ENCODE data around the gene TRMO.
"Not testable (repeated sequence)": the region's sequence is repeated elsewhere in the genome, so short reads cannot be mapped to it uniquely, and the experiment has no call there.

TRMO gene
- total RNA-seq, result 19.5 to 65.0 (median 55.5) reads per million in 3 experiments

GRCh38 chr9:97921959-97922724 lies at the start of gene TRMO:
TRMO (minus strand) TSS chr9:97922500; CDS start chr9:97922493, 7 bp downstream.
- DNase-seq, result peak; percentile 98

DNA sequence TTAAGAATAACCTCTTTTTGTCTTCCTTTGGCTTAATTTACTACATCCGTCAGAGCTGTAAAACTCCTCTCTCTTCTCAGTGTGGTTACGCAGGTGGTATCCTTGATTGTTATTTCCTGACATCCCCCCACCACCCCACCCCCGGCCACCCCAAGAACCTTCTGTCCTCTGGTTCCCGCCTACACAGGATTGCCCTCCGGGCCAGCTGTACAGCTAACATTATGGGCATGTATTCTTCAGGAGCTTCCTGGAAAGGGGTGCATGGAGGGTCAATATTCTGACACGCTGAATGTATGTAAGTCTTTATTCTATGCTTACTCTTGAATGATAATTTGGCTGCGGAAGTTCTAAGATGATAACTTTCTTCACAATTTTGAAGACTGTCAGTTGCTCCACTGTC lies 47.9 kb upstream of the TRMO start:
- DNase-seq, result no peak

GRCh38 chr9:97969014-97969413 lies 46.7 kb upstream of the TRMO start:
- no peak for DNase-seq

- no peak for DNase-seq
Observed at GRCh38 chr9:97966493-97966892, 44.2 kb upstream of the TRMO start.

DNA sequence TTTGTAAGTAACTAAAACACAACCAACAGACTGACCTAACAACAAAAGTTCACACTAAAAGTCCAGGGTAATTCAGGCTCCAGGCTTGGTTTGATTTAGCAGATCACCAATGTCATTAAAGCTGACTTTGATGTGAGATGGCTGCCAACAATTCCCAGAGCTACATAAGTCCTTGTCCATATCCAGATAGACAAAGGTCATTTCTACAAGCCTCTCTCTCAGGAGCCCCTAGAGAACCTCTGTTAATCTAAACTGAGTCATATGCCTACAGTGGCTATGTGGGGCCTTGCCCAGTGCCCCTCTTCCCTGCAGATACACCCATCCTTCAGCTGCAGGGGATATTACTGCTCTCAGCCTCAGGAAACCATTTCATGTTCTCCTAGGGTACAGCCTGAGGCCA lies 42.6 kb upstream of the TRMO start:
- DNase-seq, result no peak

GRCh38 chr9:97963232-97963631 lies 40.9 kb upstream of the TRMO start:
- no peak for DNase-seq

DNA sequence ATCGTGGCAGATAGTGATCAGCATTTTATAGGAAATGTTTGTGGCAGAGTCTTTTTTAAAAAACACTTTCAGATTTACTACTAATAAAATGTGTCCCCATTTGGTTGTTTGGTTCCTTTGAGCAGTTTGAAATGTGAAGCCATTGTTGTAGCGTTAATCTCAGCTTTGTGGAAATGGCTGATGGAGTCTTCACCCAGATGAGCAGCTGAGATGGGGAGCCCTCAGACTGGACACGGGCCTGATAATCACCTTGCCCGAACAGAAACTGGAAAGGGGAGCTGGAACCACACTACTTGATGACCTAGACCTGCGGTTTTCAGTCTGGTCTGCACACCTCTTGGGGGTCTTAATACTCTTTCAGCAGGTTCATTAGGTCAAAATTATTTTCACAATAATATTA lies 40.3 kb upstream of the TRMO start:
- DNase-seq, result no peak

DNA sequence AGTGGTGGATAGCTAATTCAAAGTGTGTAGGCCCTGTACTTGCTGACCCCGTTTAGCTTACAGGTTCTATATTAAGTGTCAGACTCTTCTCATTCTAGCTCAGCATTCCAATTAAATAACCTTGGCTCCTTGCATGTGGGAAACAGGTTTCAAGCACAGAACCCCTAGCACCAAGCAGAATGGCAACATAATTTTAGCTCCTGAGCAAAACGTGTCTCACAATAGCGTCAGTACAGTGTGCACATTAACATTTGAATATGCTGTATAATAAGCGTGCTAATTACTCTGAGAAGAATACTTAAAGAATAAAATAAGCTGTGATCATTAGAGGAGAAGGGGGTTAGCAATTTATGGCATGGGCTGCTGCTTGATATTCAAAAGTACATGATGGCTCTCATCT lies 39.8 kb upstream of the TRMO start:
- no peak for DNase-seq

DNA sequence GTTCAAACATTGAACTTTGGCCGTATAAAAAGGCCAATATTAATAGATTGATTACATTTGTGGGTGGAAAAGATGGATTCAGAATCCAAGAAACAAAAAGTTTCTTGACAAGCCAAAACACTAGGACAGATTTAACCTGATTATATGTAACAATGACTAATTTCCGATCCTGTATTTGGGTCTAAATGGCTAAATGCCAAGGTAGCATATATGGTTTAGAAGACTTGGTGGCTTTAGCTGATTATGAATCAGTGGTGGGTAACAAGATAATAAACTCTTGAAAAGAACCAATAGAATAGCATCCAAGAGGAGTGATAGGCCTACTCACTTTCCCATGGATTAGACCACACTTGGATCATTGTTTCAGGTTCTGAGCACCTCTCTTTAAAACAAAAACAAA lies 39.1 kb upstream of the TRMO start:
- DNase-seq, result no peak

GRCh38 chr9:97960678-97961328 lies 38.5 kb upstream of the TRMO start:
- DNase-seq, result not testable (repeated sequence)

GRCh38 chr9:97959585-97959984 lies 37.3 kb upstream of the TRMO start:
- no peak for DNase-seq

DNA sequence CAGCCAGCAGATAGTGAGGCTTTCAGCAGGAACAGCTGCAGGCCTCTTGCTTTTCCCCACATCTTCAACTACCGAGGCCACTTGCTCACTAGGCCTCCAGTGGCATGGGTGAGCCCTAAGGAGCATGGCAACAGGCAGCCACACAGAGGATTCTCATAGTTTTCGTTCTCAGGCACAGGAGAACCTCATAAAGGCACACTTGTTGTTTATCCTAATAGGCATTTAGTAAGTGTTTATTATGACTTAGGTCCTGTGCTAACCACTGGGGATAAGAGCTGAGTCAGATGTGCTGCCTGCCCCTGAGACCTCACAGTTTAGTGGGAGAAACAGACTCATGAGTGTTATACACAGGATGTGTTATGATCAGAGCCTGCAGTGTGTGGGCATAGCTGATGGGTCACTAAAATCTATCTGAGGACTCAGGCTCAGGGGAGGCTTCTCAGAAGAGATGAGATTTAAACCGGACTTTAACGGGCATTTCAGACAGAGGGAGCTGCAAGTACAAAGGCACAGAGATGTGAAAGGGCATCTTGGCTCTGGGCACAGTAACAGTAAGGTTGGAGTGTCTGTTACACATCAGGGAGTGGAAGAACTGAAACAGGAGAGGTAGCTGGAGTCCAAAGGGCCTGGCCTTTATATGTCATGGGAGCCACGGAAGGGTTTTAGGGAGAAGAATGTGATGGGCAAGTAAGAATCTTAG lies 36.7 kb upstream of the TRMO start:
- DNase-seq, result no peak

DNA sequence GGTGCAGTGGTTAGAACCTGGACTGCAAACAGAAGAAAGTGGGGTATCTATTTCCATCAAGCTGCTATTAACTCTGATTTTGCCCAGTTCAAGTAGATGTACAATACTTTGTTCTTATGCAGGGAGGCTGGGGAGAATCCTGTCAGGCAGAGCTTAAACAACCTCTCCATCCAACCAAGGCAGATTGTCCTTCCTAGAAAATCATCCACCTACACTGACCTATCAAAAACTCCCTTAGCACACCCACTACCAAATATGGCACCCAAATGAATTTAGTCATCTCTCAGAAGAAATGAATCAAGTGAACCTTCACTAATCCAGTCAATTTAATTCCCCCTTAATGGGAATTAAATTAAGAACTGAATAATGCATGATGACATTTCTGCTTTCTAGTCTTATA lies 34.0 kb upstream of the TRMO start:
- no peak for DNase-seq

GRCh38 chr9:97954550-97954989 lies 32.3 kb upstream of the TRMO start:
- peak; percentile 60 for DNase-seq

DNA sequence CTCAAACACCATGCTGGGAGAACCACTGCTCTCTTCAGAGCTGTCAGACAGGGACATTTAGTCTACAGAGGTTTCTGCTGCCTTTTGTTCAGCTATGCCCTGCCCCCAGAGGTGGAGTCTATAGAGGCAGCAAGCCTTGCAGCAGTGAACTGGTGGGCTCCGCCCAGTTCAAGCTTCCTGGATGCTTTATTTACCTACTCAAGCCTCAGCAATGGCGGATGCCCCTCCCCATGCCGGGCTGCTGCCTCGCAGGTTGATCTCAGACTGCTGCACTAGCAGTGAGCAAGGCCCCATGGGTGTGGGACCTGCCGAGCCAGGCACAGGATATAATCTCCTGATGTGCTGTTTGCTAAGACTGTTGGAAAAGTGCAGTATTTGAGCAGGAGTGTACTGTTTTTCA lies 28.6 kb upstream of the TRMO start:
- DNase-seq, result not testable (repeated sequence)

GRCh38 chr9:97947094-97947493 lies 24.8 kb upstream of the TRMO start:
- not testable (repeated sequence) for DNase-seq

- DNase-seq, result not testable (repeated sequence)
Observed at GRCh38 chr9:97945470-97945869, 23.2 kb upstream of the TRMO start.

DNA sequence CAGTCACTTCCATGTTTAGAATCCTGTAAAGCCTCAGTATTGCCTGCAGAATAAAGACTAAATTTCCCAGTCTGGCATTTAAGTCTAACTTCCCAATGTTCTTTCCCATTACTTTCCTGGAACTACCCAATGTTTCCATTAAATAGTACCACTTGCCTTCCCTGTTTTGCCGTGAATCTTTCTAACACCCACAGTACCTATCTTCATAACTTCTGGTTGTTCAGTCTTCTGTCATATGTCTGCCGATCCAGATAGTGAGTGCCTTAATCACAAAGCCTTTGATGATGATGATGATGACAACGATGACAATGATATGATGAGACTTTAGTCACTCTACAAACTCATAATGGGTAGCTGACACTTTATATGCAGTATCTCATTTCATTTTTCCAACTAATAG lies 22.3 kb upstream of the TRMO start:
- DNase-seq, result no peak

- DNase-seq, result no peak
Observed at GRCh38 chr9:97943308-97943855, 21.1 kb upstream of the TRMO start.

GRCh38 chr9:97941323-97941722 lies 19.0 kb upstream of the TRMO start:
- no peak for DNase-seq

GRCh38 chr9:97940741-97941140 lies 18.4 kb upstream of the TRMO start:
- DNase-seq, result no peak

DNA sequence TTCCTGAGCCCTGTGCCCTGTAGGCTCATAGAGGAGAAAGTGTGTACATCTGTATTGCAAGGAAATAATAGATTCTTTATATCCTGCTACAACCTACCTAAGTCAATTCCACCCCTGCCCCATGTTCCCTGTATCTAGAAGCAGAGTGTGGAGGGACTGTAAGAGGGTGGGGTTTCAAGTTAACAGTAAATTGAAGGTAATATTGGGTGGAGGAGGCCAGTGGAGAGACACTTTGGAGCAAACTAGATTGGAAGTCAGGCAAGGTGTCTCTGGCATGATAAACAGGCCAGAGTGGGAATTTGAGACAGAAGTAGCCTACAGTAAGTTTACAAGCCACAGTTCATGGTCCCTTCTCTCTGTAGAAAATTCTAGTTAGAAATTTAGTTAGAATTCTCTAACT lies 17.9 kb upstream of the TRMO start:
- DNase-seq, result no peak

GRCh38 chr9:97938081-97938644 lies 15.9 kb upstream of the TRMO start, which contains the start of gene HEMGN:
HEMGN (minus strand) TSS chr9:97938172; CDS start chr9:97938136, 36 bp downstream.
- DNase-seq, result peak; percentile 73

All from central memory CD4-positive, alpha-beta T cell (primary cell).